K562 (cell line): ENCODE measurements around the gene COQ2.

Experiments
- BRCA1 ChIP-seq, 2 experiments: fragments of 450-650 bp in 1 of 2; sonication (generic) in 1 of 2; formaldehyde crosslinking in 1 of 2; IDR thresholded peaks; 2 replicates each; pipeline versions ENCODE4 v1.5.0 to v1.6.1; 2017 to 2020; ENCODE audit warnings: mild to moderate bottlenecking in 1 of 2, missing genetic modification reagents in 1 of 2
- SMAD4 ChIP-seq: fragments of 250-450 bp; sonication (Bioruptor Pico); conservative IDR thresholded peaks from 2 replicates; pipeline ENCODE4 v1.8.0; 2021; ENCODE audit warnings: inconsistent platforms, mild to moderate bottlenecking, moderate library complexity
- TF ChIP-seq, protein P1 (sequence below), 3 experiments: IDR thresholded peaks in 2 of 3; conservative IDR thresholded peaks in 1 of 3; 2 replicates each; pipeline ENCODE4 v1.5.1; 2011 to 2012; ENCODE audit warnings: low read length in 3 of 3, mild to moderate bottlenecking in 3 of 3, control low read depth in 2 of 3, improper control_type of control experiment in 1 of 3, inconsistent platforms in 1 of 3, low read depth in 1 of 3, mixed read lengths in 1 of 3, moderate library complexity in 1 of 3; ENCODE audit not compliant: insufficient read depth in 2 of 3

DNA sequence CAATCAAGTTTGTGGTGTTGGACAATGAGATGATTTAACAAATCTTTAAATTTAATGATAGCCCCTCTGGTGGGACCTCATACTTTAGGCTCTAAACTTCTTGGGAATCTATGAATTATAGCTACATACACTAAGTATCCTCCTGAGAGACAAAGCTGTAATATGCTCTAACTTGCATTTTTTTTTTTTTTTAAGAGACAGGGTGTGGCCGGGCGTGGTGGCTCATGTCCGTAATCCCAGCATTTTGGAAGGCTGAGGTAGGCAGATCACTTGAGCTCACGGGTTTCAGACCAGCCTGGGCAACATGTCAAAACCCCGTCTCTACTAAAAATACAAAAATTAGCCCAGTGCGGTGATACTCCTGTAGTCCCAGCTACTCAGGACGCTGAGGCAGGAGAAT is 23.3 kb upstream of the COQ2 start:
- TF ChIP-seq, protein P1, sequence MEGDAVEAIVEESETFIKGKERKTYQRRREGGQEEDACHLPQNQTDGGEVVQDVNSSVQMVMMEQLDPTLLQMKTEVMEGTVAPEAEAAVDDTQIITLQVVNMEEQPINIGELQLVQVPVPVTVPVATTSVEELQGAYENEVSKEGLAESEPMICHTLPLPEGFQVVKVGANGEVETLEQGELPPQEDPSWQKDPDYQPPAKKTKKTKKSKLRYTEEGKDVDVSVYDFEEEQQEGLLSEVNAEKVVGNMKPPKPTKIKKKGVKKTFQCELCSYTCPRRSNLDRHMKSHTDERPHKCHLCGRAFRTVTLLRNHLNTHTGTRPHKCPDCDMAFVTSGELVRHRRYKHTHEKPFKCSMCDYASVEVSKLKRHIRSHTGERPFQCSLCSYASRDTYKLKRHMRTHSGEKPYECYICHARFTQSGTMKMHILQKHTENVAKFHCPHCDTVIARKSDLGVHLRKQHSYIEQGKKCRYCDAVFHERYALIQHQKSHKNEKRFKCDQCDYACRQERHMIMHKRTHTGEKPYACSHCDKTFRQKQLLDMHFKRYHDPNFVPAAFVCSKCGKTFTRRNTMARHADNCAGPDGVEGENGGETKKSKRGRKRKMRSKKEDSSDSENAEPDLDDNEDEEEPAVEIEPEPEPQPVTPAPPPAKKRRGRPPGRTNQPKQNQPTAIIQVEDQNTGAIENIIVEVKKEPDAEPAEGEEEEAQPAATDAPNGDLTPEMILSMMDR (IDR thresholded peaks at IDR 0.05 in 2 of 3, conservative IDR thresholded peaks at IDR 0.05 in 1 of 3; ENCODE audit: insufficient read depth in 2 of 3, low read depth in 1 of 3, low read length in 3 of 3): no peak
- TF ChIP-seq BRCA1 (IDR thresholded peaks at IDR 0.05) (no peak), BRCA1 (CRISPR knock-in tag; IDR thresholded peaks at IDR 0.05) (no peak), SMAD4 (CRISPR knock-in tag) (no peak)
